Measurements from ENCODE around the gene GRIN3A. TPM values are rescaled to one million over a fixed set of nuclear protein-coding genes. Genes with fewer than 3 reads are reported as not detected.

GRIN3A gene
- polyA plus RNA-seq, 2 donors: under 0.01 TPM; not detected in 1

GRCh38 chr9:101707721-101708120 lies 30.7 kb downstream of the GRIN3A start:
- Histone ChIP-seq H3K9me3 (ENCODE audit: control insufficient read depth in 2 of 2, insufficient read depth in 1 of 2, low read depth in 1 of 2, low read length in 1 of 2) (no peaks in the 10 kb centered on the region), H3K4me3 (ENCODE audit: low read depth in 1 of 2, low read length in 2 of 2) (no peak overlapping the region), H3K27ac (ENCODE audit: low read depth in 2 of 2, low read length in 1 of 2) (no peak overlapping the region), H3K27me3 (ENCODE audit: control insufficient read depth in 1 of 2, insufficient read depth in 2 of 2, low read length in 2 of 2) (no peaks in the 10 kb centered on the region), H3K4me1 (ENCODE audit: control insufficient read depth in 2 of 2, insufficient read depth in 2 of 2, low read length in 1 of 2) (peaks cover 0 to 5% of the 10 kb centered on the region in 2 donors), H3K36me3 (ENCODE audit: control insufficient read depth in 2 of 2, insufficient read depth in 2 of 2, low read length in 1 of 2) (no peaks in the 10 kb centered on the region)
- WGBS, 2 donors: 44 to 45% methylated on average over 3 of the region's 3 CpGs

- WGBS, 2 donors: 50 to 62% methylated on average over 2 of the region's 2 CpGs
- Histone ChIP-seq H3K4me1 (ENCODE audit: control insufficient read depth in 2 of 2, insufficient read depth in 2 of 2, low read length in 1 of 2) (peaks cover 0 to 5% of the 10 kb centered on the region in 2 donors), H3K27me3 (ENCODE audit: control insufficient read depth in 1 of 2, insufficient read depth in 2 of 2, low read length in 2 of 2) (no peaks in the 10 kb centered on the region), H3K9me3 (ENCODE audit: control insufficient read depth in 2 of 2, insufficient read depth in 1 of 2, low read depth in 1 of 2, low read length in 1 of 2) (no peaks in the 10 kb centered on the region), H3K4me3 (ENCODE audit: low read depth in 1 of 2, low read length in 2 of 2) (no peak overlapping the region), H3K27ac (ENCODE audit: low read depth in 2 of 2, low read length in 1 of 2) (no peak overlapping the region), H3K36me3 (ENCODE audit: control insufficient read depth in 2 of 2, insufficient read depth in 2 of 2, low read length in 1 of 2) (no peaks in the 10 kb centered on the region)
Observed at GRCh38 chr9:101706997-101707396, 31.4 kb downstream of the GRIN3A start.

GRCh38 chr9:101706261-101706798 lies 32.1 kb downstream of the GRIN3A start:
- Histone ChIP-seq H3K9me3 (ENCODE audit: control insufficient read depth in 2 of 2, insufficient read depth in 1 of 2, low read depth in 1 of 2, low read length in 1 of 2) (no peaks in the 10 kb centered on the region), H3K36me3 (ENCODE audit: control insufficient read depth in 2 of 2, insufficient read depth in 2 of 2, low read length in 1 of 2) (no peaks in the 10 kb centered on the region), H3K4me3 (ENCODE audit: low read depth in 1 of 2, low read length in 2 of 2) (no peak overlapping the region), H3K27me3 (ENCODE audit: control insufficient read depth in 1 of 2, insufficient read depth in 2 of 2, low read length in 2 of 2) (no peaks in the 10 kb centered on the region), H3K27ac (ENCODE audit: low read depth in 2 of 2, low read length in 1 of 2) (no peak overlapping the region), H3K4me1 (ENCODE audit: control insufficient read depth in 2 of 2, insufficient read depth in 2 of 2, low read length in 1 of 2) (peaks cover 0 to 5% of the 10 kb centered on the region in 2 donors)

DNA sequence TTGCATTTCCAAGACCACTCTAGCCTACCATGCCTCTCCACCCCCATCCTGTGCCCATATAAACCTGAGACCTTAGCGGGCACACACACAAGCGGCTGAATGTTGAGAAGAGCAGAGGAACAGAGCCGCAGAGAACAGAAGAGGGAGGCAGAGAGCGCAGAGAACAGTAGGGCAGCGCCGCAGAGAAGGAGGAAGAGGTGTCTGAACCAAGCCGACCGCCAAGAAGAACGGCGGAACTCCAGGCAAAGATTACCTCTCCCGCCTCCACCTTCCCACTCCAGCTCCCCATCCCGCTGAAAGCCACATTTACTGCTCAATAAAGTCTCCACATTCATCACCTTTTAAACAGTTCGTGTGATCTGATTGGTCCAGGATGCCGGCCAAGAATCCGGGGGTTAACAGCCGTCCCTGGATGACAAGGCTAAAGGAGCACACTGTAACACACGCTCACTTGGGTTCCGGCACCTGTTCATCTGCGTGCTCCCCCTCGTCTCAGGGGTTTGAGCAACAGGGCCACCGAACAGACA lies 33.2 kb downstream of the GRIN3A start:
- no peak overlapping the region for H3K27ac ChIP-seq (ENCODE audit: low read depth in 2 of 2, low read length in 1 of 2)
- H3K9me3 ChIP-seq (ENCODE audit: control insufficient read depth in 2 of 2, insufficient read depth in 1 of 2, low read depth in 1 of 2, low read length in 1 of 2): no peaks in the 10 kb centered on the region
- WGBS, 2 donors: 10 to 12% methylated on average over 21 of the region's 21 CpGs
- no peak overlapping the region for H3K4me3 ChIP-seq (ENCODE audit: low read depth in 1 of 2, low read length in 2 of 2)
- no peaks in the 10 kb centered on the region for H3K36me3 ChIP-seq (ENCODE audit: control insufficient read depth in 2 of 2, insufficient read depth in 2 of 2, low read length in 1 of 2)
- H3K27me3 ChIP-seq (ENCODE audit: control insufficient read depth in 1 of 2, insufficient read depth in 2 of 2, low read length in 2 of 2): no peaks in the 10 kb centered on the region
- H3K4me1 ChIP-seq (ENCODE audit: control insufficient read depth in 2 of 2, insufficient read depth in 2 of 2, low read length in 1 of 2): peaks cover 0 to 5% of the 10 kb centered on the region in 2 donors

GRCh38 chr9:101702257-101702656 lies 36.2 kb downstream of the GRIN3A start:
- Histone ChIP-seq H3K4me3 (ENCODE audit: low read depth in 1 of 2, low read length in 2 of 2) (no peak overlapping the region), H3K27me3 (ENCODE audit: control insufficient read depth in 1 of 2, insufficient read depth in 2 of 2, low read length in 2 of 2) (no peaks in the 10 kb centered on the region), H3K4me1 (ENCODE audit: control insufficient read depth in 2 of 2, insufficient read depth in 2 of 2, low read length in 1 of 2) (peaks cover 0 to 5% of the 10 kb centered on the region in 2 donors), H3K9me3 (ENCODE audit: control insufficient read depth in 2 of 2, insufficient read depth in 1 of 2, low read depth in 1 of 2, low read length in 1 of 2) (no peaks in the 10 kb centered on the region), H3K27ac (ENCODE audit: low read depth in 2 of 2, low read length in 1 of 2) (no peak overlapping the region), H3K36me3 (ENCODE audit: control insufficient read depth in 2 of 2, insufficient read depth in 2 of 2, low read length in 1 of 2) (no peaks in the 10 kb centered on the region)

- Histone ChIP-seq H3K9me3 (ENCODE audit: control insufficient read depth in 2 of 2, insufficient read depth in 1 of 2, low read depth in 1 of 2, low read length in 1 of 2) (no peaks in the 10 kb centered on the region), H3K27ac (ENCODE audit: low read depth in 2 of 2, low read length in 1 of 2) (no peak overlapping the region), H3K4me1 (ENCODE audit: control insufficient read depth in 2 of 2, insufficient read depth in 2 of 2, low read length in 1 of 2) (no peaks in the 10 kb centered on the region), H3K4me3 (ENCODE audit: low read depth in 1 of 2, low read length in 2 of 2) (no peak overlapping the region), H3K36me3 (ENCODE audit: control insufficient read depth in 2 of 2, insufficient read depth in 2 of 2, low read length in 1 of 2) (no peaks in the 10 kb centered on the region), H3K27me3 (ENCODE audit: control insufficient read depth in 1 of 2, insufficient read depth in 2 of 2, low read length in 2 of 2) (no peaks in the 10 kb centered on the region)
- WGBS, 2 donors: 30 to 90% methylated on average over 1 of the region's 1 CpG
Observed at GRCh38 chr9:101693546-101694336, 44.7 kb downstream of the GRIN3A start.

GRCh38 chr9:101691657-101692056 lies 46.8 kb downstream of the GRIN3A start:
- H3K4me1 ChIP-seq (ENCODE audit: control insufficient read depth in 2 of 2, insufficient read depth in 2 of 2, low read length in 1 of 2): no peaks in the 10 kb centered on the region
- WGBS, 2 donors: 91 to 95% methylated on average over 2 of the region's 2 CpGs

GRCh38 chr9:101689039-101689438 lies 49.4 kb downstream of the GRIN3A start:
- Histone ChIP-seq H3K4me3 (ENCODE audit: low read depth in 1 of 2, low read length in 2 of 2) (no peak overlapping the region), H3K27ac (ENCODE audit: low read depth in 2 of 2, low read length in 1 of 2) (no peak overlapping the region), H3K9me3 (ENCODE audit: control insufficient read depth in 2 of 2, insufficient read depth in 1 of 2, low read depth in 1 of 2, low read length in 1 of 2) (no peaks in the 10 kb centered on the region), H3K36me3 (ENCODE audit: control insufficient read depth in 2 of 2, insufficient read depth in 2 of 2, low read length in 1 of 2) (no peaks in the 10 kb centered on the region), H3K27me3 (ENCODE audit: control insufficient read depth in 1 of 2, insufficient read depth in 2 of 2, low read length in 2 of 2) (no peaks in the 10 kb centered on the region), H3K4me1 (ENCODE audit: control insufficient read depth in 2 of 2, insufficient read depth in 2 of 2, low read length in 1 of 2) (no peaks in the 10 kb centered on the region)
- WGBS, 2 donors: 31 to 41% methylated on average over 2 of the region's 2 CpGs

More at GRCh38 chr9:101691657-101692056, 46.8 kb downstream of the GRIN3A start:
- Histone ChIP-seq H3K27ac (ENCODE audit: low read depth in 2 of 2, low read length in 1 of 2) (no peak overlapping the region), H3K9me3 (ENCODE audit: control insufficient read depth in 2 of 2, insufficient read depth in 1 of 2, low read depth in 1 of 2, low read length in 1 of 2) (no peaks in the 10 kb centered on the region), H3K36me3 (ENCODE audit: control insufficient read depth in 2 of 2, insufficient read depth in 2 of 2, low read length in 1 of 2) (no peaks in the 10 kb centered on the region), H3K27me3 (ENCODE audit: control insufficient read depth in 1 of 2, insufficient read depth in 2 of 2, low read length in 2 of 2) (no peaks in the 10 kb centered on the region), H3K4me3 (ENCODE audit: low read depth in 1 of 2, low read length in 2 of 2) (no peak overlapping the region)

DNA sequence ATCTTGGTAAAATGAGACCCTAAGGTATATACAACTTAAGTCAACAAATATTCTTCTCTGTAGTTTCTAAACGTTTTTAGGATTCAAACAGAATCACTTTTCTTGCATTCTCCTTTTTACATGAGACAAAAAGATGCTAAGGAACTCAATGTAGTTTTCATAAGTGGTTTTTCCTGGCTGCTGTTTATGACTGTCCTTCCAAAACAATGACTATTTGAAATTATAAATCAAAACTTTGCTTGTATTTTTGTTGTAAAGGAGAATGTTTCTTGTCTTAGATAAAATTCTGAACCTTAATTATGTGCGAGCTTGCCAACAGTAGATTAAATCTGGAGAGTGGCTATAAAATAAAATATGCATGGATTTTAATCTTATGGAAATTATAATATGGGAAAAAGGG lies 53.8 kb downstream of the GRIN3A start:
- Histone ChIP-seq H3K27me3 (ENCODE audit: control insufficient read depth in 1 of 2, insufficient read depth in 2 of 2, low read length in 2 of 2) (no peaks in the 10 kb centered on the region), H3K4me3 (ENCODE audit: low read depth in 1 of 2, low read length in 2 of 2) (no peak overlapping the region), H3K27ac (ENCODE audit: low read depth in 2 of 2, low read length in 1 of 2) (no peak overlapping the region), H3K4me1 (ENCODE audit: control insufficient read depth in 2 of 2, insufficient read depth in 2 of 2, low read length in 1 of 2) (no peaks in the 10 kb centered on the region), H3K36me3 (ENCODE audit: control insufficient read depth in 2 of 2, insufficient read depth in 2 of 2, low read length in 1 of 2) (no peaks in the 10 kb centered on the region), H3K9me3 (ENCODE audit: control insufficient read depth in 2 of 2, insufficient read depth in 1 of 2, low read depth in 1 of 2, low read length in 1 of 2) (no peaks in the 10 kb centered on the region)
- WGBS, 2 donors: 60 to 63% methylated on average over 2 of the region's 2 CpGs

- H3K27me3 ChIP-seq (ENCODE audit: control insufficient read depth in 1 of 2, insufficient read depth in 2 of 2, low read length in 2 of 2): no peaks in the 10 kb centered on the region
- H3K4me3 ChIP-seq (ENCODE audit: low read depth in 1 of 2, low read length in 2 of 2): no peak overlapping the region
- H3K4me1 ChIP-seq (ENCODE audit: control insufficient read depth in 2 of 2, insufficient read depth in 2 of 2, low read length in 1 of 2): no peaks in the 10 kb centered on the region
- H3K9me3 ChIP-seq (ENCODE audit: control insufficient read depth in 2 of 2, insufficient read depth in 1 of 2, low read depth in 1 of 2, low read length in 1 of 2): no peaks in the 10 kb centered on the region
- WGBS, 2 donors: 66 to 70% methylated on average over 2 of the region's 2 CpGs
- H3K27ac ChIP-seq (ENCODE audit: low read depth in 2 of 2, low read length in 1 of 2): no peak overlapping the region
- H3K36me3 ChIP-seq (ENCODE audit: control insufficient read depth in 2 of 2, insufficient read depth in 2 of 2, low read length in 1 of 2): no peaks in the 10 kb centered on the region
Observed at GRCh38 chr9:101683236-101683635, 55.2 kb downstream of the GRIN3A start.
